HepG2 (cell line): ENCODE results near the gene KCNK7. TPM values are rescaled to one million over a fixed set of nuclear protein-coding genes. Genes with fewer than 3 reads are reported as not detected.

Experiments used
- ARNTL ChIP-seq: sonication (generic); formaldehyde crosslinking; IDR thresholded peaks from 2 replicates; pipeline ENCODE4 v1.4.0; 2020; ENCODE audit warnings: mild to moderate bottlenecking, missing genetic modification reagents
- CAMTA2 ChIP-seq: sonication (generic); formaldehyde crosslinking; IDR thresholded peaks from 2 replicates; pipeline ENCODE4 v1.4.0; 2020; ENCODE audit warnings: mild to moderate bottlenecking, missing genetic modification reagents, borderline replicate concordance
- ETV6 ChIP-seq: sonication (generic); formaldehyde crosslinking; conservative IDR thresholded peaks from 2 replicates; pipeline ENCODE4 v1.4.0; 2020; ENCODE audit warnings: missing genetic modification reagents
- FOSL1 ChIP-seq: sonication (generic); formaldehyde crosslinking; IDR thresholded peaks from 2 replicates; pipeline ENCODE4 v1.9.0; 2021; ENCODE audit warnings: missing genetic modification reagents, borderline replicate concordance
- GRHL1 ChIP-seq: sonication (generic); formaldehyde crosslinking; conservative IDR thresholded peaks from 2 replicates; pipeline ENCODE4 v1.8.0; 2022; ENCODE audit warnings: missing genetic modification reagents
- IKZF1 ChIP-seq: fragments of 450-650 bp; IDR thresholded peaks from 2 replicates; pipeline ENCODE4 v1.7.1; 2016
- NCOA1 ChIP-seq: sonication (generic); formaldehyde crosslinking; IDR thresholded peaks from 2 replicates; pipeline ENCODE4 v1.9.0; 2021; ENCODE audit warnings: missing genetic modification reagents
- NFYC ChIP-seq: IDR thresholded peaks from 2 replicates; pipeline ENCODE4 v1.6.1; 2016; ENCODE audit warnings: missing genetic modification reagents, missing compliant biosample characterization
- POGK ChIP-seq: sonication (generic); formaldehyde crosslinking; conservative IDR thresholded peaks from 2 replicates; pipeline ENCODE4 v1.8.0; 2022; ENCODE audit warnings: mild to moderate bottlenecking, moderate library complexity, missing genetic modification reagents
- POLR2AphosphoS5 ChIP-seq: IDR thresholded peaks from 2 replicates; pipeline ENCODE4 v1.6.1; 2012; ENCODE audit warnings: low read depth, low read length
- PRPF4 ChIP-seq: fragments of 200-400 bp; formaldehyde crosslinking; IDR thresholded peaks from 2 replicates; pipeline ENCODE4 v1.6.1; 2016; ENCODE audit warnings: low read length, low read depth; ENCODE audit not compliant: poor library complexity, severe bottlenecking
- SETDB1 ChIP-seq: sonication (generic); formaldehyde crosslinking; IDR thresholded peaks from 2 replicates; pipeline ENCODE4 v1.5.1; 2020; ENCODE audit warnings: missing genetic modification reagents, mild to moderate bottlenecking, borderline replicate concordance
- ZBTB10 ChIP-seq: sonication (generic); formaldehyde crosslinking; IDR thresholded peaks from 2 replicates; pipeline ENCODE4 v1.4.0; 2020; ENCODE audit warnings: missing genetic modification reagents, borderline replicate concordance
- ZBTB26 ChIP-seq: IDR thresholded peaks from 2 replicates; pipeline ENCODE4 v1.6.1; 2016; ENCODE audit warnings: missing compliant biosample characterization, missing genetic modification reagents, borderline replicate concordance
- ZBTB42 ChIP-seq: sonication (generic); formaldehyde crosslinking; IDR thresholded peaks from 2 replicates; pipeline ENCODE4 v1.5.0; 2020; ENCODE audit warnings: mild to moderate bottlenecking, missing genetic modification reagents
- ZFP62 ChIP-seq: sonication (generic); formaldehyde crosslinking; IDR thresholded peaks from 2 replicates; pipeline ENCODE4 v1.4.0; 2020; ENCODE audit warnings: missing genetic modification reagents
- ZNF136 ChIP-seq: sonication (generic); formaldehyde crosslinking; IDR thresholded peaks from 2 replicates; pipeline ENCODE4 v1.8.1; 2022; ENCODE audit warnings: low read depth, mild to moderate bottlenecking, moderate library complexity, missing genetic modification reagents
- ZNF251 ChIP-seq: sonication (generic); formaldehyde crosslinking; IDR thresholded peaks from 2 replicates; pipeline ENCODE4 v1.9.0; 2021; ENCODE audit warnings: mild to moderate bottlenecking, missing genetic modification reagents
- ZNF460 ChIP-seq: sonication (generic); formaldehyde crosslinking; IDR thresholded peaks from 2 replicates; pipeline ENCODE4 v1.5.1; 2020; ENCODE audit warnings: missing genetic modification reagents, mild to moderate bottlenecking, borderline replicate concordance
- ZNF557 ChIP-seq: sonication (generic); formaldehyde crosslinking; IDR thresholded peaks from 2 replicates; pipeline ENCODE4 v1.4.0; 2020; ENCODE audit warnings: missing genetic modification reagents
- ZNF776 ChIP-seq: sonication (generic); formaldehyde crosslinking; IDR thresholded peaks from 2 replicates; pipeline ENCODE4 v1.4.0; 2020; ENCODE audit warnings: mild to moderate bottlenecking, missing genetic modification reagents
- ZSCAN9 ChIP-seq: IDR thresholded peaks from 2 replicates; pipeline ENCODE4 v1.6.1; 2016; ENCODE audit warnings: borderline replicate concordance
- polyA plus RNA-seq, 8 experiments: library from polyadenylated mRNA; depleted of rRNA in 3 of 8; stranded (reverse) in 7 of 8; unstranded in 1 of 8; fragments of >200 nt; fragmentation: Illumina TruSeq in 4 of 8; extraction: Trizol in 4 of 8; gene quantifications; 2 replicates each; pipeline versions ENCODE4 v1.2.1 to v1.2.3, GENCODE V29; 2011 to 2016; ENCODE audit warnings: low read depth in 4 of 8, missing spikeins in 1 of 8, mixed read lengths in 1 of 8; ENCODE audit not compliant: insufficient read depth in 1 of 8
- total RNA-seq, 5 experiments: library from RNA; depleted of rRNA; stranded (reverse); fragments of >200 nt; fragmentation: Illumina TruSeq; extraction: Trizol; gene quantifications; 2 replicates each; pipeline ENCODE4 v1.2.3, GENCODE V29; 2016; ENCODE audit warnings: low read depth in 1 of 5

The KCNK7 gene
- total and polyA plus RNA-seq, 2 of the 13 experiments (the other 11 are each of a cell fraction or from before 2014, with no cell fraction given) = 0.11 TPM; not detected in 1

GRCh38 chr11:65569973-65570918 is 25.4 kb downstream of the KCNK7 start, which contains the start of gene ZNRD2 (continued):
- TF ChIP-seq POGK (CRISPR knock-in tag) (0 out of 2 replicates have a peak, but pooled peaks have one; percentile 36), GRHL1 (CRISPR knock-in tag) (no peak), ZBTB10 (CRISPR knock-in tag) (no peak; the same call in 1 of the 2 replicates), ZNF776 (peak; percentile 80; the same call in 1 of the 2 replicates), PRPF4 (no peak), SETDB1 (CRISPR knock-in tag) (peak; percentile 63; the same call in 1 of the 2 replicates), ZNF460 (CRISPR knock-in tag) (no peak; the same call in 1 of the 2 replicates), IKZF1 (no peak), NCOA1 (CRISPR knock-in tag) (no peak; the same call in 1 of the 2 replicates), CAMTA2 (CRISPR knock-in tag) (peak; percentile 44; the same call in 1 of the 2 replicates), ZBTB42 (no peak; the same call in 1 of the 2 replicates), ZNF136 (CRISPR knock-in tag) (peak; percentile 52; the same call in 1 of the 2 replicates), POLR2AphosphoS5 (peak; percentile 68), ZNF251 (CRISPR knock-in tag) (0 out of 2 replicates have a peak, but pooled peaks have one; percentile 39), ARNTL (CRISPR knock-in tag) (peak; percentile 58; the same call in 1 of the 2 replicates), ZNF557 (no peak), ZSCAN9 (CRISPR knock-in tag) (no peak), NFYC (CRISPR knock-in tag) (peak; percentile 71), ZFP62 (CRISPR knock-in tag) (no peak), ZBTB26 (CRISPR knock-in tag) (0 out of 2 replicates have a peak, but pooled peaks have one; percentile 65), ETV6 (CRISPR knock-in tag) (no peak), FOSL1 (CRISPR knock-in tag) (no peak)
